SK-N-SH treated with all-trans-retinoic acid at 6 μM for 48 hours (cell line): ENCODE data around the gene SUGT1.

Source experiments
- CSDC2 ChIP-seq: fragments of 250-450 bp; sonication (Bioruptor Pico); IDR thresholded peaks from 2 replicates; pipeline ENCODE4 v1.5.0; 2020; ENCODE audit warnings: mild to moderate bottlenecking, moderate library complexity
- PPARA ChIP-seq: fragments of 250-450 bp; sonication (Bioruptor Pico); IDR thresholded peaks from 2 replicates; pipeline ENCODE4 v1.5.0; 2020; ENCODE audit warnings: mild to moderate bottlenecking, borderline replicate concordance
- TSHZ2 ChIP-seq: fragments of 250-450 bp; sonication (Bioruptor Pico); IDR thresholded peaks from 2 replicates; pipeline ENCODE4 v1.5.0; 2020; ENCODE audit warnings: mild to moderate bottlenecking, moderate library complexity
- TF ChIP-seq, protein P1 (sequence below): fragments of 250-450 bp; sonication (Bioruptor Pico); IDR thresholded peaks from 2 replicates; pipeline ENCODE4 v1.8.0; 2021; ENCODE audit warnings: low read depth, mild to moderate bottlenecking, moderate library complexity, borderline replicate concordance

- TF ChIP-seq PPARA (CRISPR knock-in tag), result no peak
- TF ChIP-seq, protein P1, sequence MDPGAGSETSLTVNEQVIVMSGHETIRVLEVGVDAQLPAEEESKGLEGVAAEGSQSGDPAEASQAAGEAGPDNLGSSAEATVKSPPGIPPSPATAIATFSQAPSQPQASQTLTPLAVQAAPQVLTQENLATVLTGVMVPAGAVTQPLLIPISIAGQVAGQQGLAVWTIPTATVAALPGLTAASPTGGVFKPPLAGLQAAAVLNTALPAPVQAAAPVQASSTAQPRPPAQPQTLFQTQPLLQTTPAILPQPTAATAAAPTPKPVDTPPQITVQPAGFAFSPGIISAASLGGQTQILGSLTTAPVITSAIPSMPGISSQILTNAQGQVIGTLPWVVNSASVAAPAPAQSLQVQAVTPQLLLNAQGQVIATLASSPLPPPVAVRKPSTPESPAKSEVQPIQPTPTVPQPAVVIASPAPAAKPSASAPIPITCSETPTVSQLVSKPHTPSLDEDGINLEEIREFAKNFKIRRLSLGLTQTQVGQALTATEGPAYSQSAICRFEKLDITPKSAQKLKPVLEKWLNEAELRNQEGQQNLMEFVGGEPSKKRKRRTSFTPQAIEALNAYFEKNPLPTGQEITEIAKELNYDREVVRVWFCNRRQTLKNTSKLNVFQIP (CRISPR knock-in tag), result no peak
- no peak for TF ChIP-seq TSHZ2
- no peak for TF ChIP-seq CSDC2
These were observed 17.0 kb downstream of the SUGT1 start for GRCh38 chr13:52669677-52670076.
